ENCODE measurements around the gene JADE2. TPM values are rescaled to one million over a fixed set of nuclear protein-coding genes. Genes with fewer than 3 reads are reported as not detected.
A peak's percentile ranks its signal among the peaks of the same experiment; 100 is the strongest.

The JADE2 gene
- total and polyA plus RNA-seq, 5 donors, result 18.6 to 51.6 (median 46.9) TPM

GRCh38 chr5:134614450-134615085, 89.1 kb downstream of the JADE2 start:
- Histone ChIP-seq H3K27ac (ENCODE audit: low read length) (no peak overlapping the region), H3K4me1 (ENCODE audit: control insufficient read depth, insufficient read depth, low read length) (no peaks in the 10 kb centered on the region), H3K9me3 (ENCODE audit: control insufficient read depth, low read length) (no peaks in the 10 kb centered on the region), H3K27me3 (ENCODE audit: control insufficient read depth, insufficient read depth) (no peaks in the 10 kb centered on the region), H3K4me3 (ENCODE audit: low read length) (no peak overlapping the region)
- 95% methylated on average over 5 of the region's 5 CpGs for WGBS
- intact Hi-C loops (cut with DNase I), result no loop called here
- DNase-seq (no peak), ATAC-seq (no peak)

DNA sequence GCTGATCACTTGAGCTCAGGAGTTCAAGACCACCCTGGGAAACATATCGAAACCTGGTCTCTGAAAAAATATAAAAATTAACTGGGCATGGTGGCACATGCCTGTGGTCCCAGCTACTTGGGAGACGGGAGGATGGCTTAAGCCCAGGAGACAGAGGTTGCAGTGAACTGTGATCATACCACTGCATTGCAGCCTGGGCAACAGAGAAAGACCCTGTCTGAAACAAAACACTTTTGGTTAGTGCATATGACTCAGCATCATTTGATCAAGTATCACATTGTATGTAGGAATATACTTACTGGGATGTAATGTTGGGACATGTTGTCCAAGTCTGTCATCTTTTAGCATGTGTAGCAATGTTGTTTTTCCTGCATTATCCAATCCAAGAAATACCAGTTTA, 95.2 kb downstream of the JADE2 start:
- DNase-seq (no peak), ATAC-seq (no peak)
- H3K4me3 ChIP-seq (ENCODE audit: low read length), result no peak overlapping the region
- no peak overlapping the region for H3K27ac ChIP-seq (ENCODE audit: low read length)
- intact Hi-C loops (cut with DNase I), result no loop called here
- H3K4me1 ChIP-seq (ENCODE audit: control insufficient read depth, insufficient read depth, low read length), result no peaks in the 10 kb centered on the region
- WGBS, result 95% methylated on average over 2 of the region's 2 CpGs
- H3K9me3 ChIP-seq (ENCODE audit: control insufficient read depth, low read length), result no peaks in the 10 kb centered on the region
- no peaks in the 10 kb centered on the region for H3K27me3 ChIP-seq (ENCODE audit: control insufficient read depth, insufficient read depth)

DNA sequence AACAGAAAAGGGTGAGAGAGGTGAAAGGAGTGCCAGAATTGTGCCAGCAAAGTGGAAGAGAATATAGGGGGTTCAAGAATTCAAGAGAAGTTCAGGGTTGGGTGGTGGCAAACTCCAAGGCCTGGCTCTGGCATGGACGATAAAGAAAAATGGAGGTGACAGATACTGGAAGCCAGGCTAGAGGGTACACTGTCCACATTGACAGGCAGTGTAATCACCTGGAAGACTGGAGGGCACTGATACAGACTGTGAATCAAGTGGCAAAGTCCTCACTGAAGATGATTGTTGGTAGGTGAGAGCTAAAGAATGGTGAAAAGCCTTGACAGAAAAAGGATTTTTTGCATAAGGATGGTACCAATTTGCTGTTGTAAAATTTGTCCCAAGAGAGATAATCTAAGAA, 100.1 kb downstream of the JADE2 start:
- 74% methylated on average over 1 of the region's 1 CpG for WGBS
- no peak overlapping the region for H3K4me3 ChIP-seq (ENCODE audit: low read length)
- DNase-seq (no peak), ATAC-seq (no peak)
- no peaks in the 10 kb centered on the region for H3K9me3 ChIP-seq (ENCODE audit: control insufficient read depth, low read length)
- intact Hi-C loops (cut with DNase I), result no loop called here
- H3K4me1 ChIP-seq (ENCODE audit: control insufficient read depth, insufficient read depth, low read length), result no peaks in the 10 kb centered on the region
- H3K27ac ChIP-seq (ENCODE audit: low read length), result no peak overlapping the region
- no peaks in the 10 kb centered on the region for H3K27me3 ChIP-seq (ENCODE audit: control insufficient read depth, insufficient read depth)

- Histone ChIP-seq H3K9me3 (ENCODE audit: control insufficient read depth, low read length) (no peaks in the 10 kb centered on the region), H3K4me1 (ENCODE audit: control insufficient read depth, insufficient read depth, low read length) (no peaks in the 10 kb centered on the region), H3K4me3 (ENCODE audit: low read length) (no peak overlapping the region), H3K27ac (ENCODE audit: low read length) (no peak overlapping the region), H3K27me3 (ENCODE audit: control insufficient read depth, insufficient read depth) (no peaks in the 10 kb centered on the region)
- 45% methylated on average over 2 of the region's 2 CpGs for WGBS
- DNase-seq, result no peak
- peak; percentile 47 to 65 for ATAC-seq
- intact Hi-C loops (cut with DNase I), result no loop called here
Observed at GRCh38 chr5:134626369-134627014, 101.0 kb downstream of the JADE2 start.

Other genes with a start within 250 kb of the JADE2 start
- gene CDKL3, start 158.5 kb upstream of the JADE2 start, total RNA-seq, result 1 to 10 TPM; 6.9 to 7.5 (median 7.1) TPM
- 5.9 TPM for gene CDKL3, start 158.5 kb upstream of the JADE2 start, polyA plus RNA-seq
- gene UBE2B, start 154.1 kb upstream of the JADE2 start, total RNA-seq, result 100 to 1,000 TPM; 153 to 216 (median 180) TPM
- 260 TPM for gene UBE2B, start 154.1 kb upstream of the JADE2 start, polyA plus RNA-seq
- gene CDKN2AIPNL, start 113.8 kb upstream of the JADE2 start, total RNA-seq, result 10 to 100 TPM; 33.5 to 42.0 (median 37.5) TPM
- gene CDKN2AIPNL, start 113.8 kb upstream of the JADE2 start, polyA plus RNA-seq, result 71.3 TPM
- gene SAR1B, start 107.2 kb downstream of the JADE2 start, total RNA-seq, result 100 to 1,000 TPM in 1 of 4 donors, 10 to 100 TPM in 3; 78.0 to 114 (median 84.7) TPM
- 46.1 TPM for gene SAR1B, start 107.2 kb downstream of the JADE2 start, polyA plus RNA-seq
- gene SEC24A, start 123.1 kb downstream of the JADE2 start, total RNA-seq, result 10 to 100 TPM in 2 of 4 donors, 1 to 10 TPM in 2; 7.6 to 17.5 (median 9.8) TPM
- 3.0 TPM for gene SEC24A, start 123.1 kb downstream of the JADE2 start, polyA plus RNA-seq
- gene CAMLG, start 212.9 kb downstream of the JADE2 start, total RNA-seq, result 10 to 100 TPM; 20.8 to 24.8 (median 23.6) TPM
- gene CAMLG, start 212.9 kb downstream of the JADE2 start, polyA plus RNA-seq, result 23.6 TPM
- 10 to 100 TPM; 20.6 to 31.1 (median 26.0) TPM for gene DDX46, start 233.1 kb downstream of the JADE2 start, total RNA-seq
- 14.3 TPM for gene DDX46, start 233.1 kb downstream of the JADE2 start, polyA plus RNA-seq

Data from right cardiac atrium (tissue), 5 donors.